OCI-LY7 (cell line): ENCODE results near the gene SLC15A2. TPM values are rescaled to one million over a fixed set of nuclear protein-coding genes. Genes with fewer than 3 reads are reported as not detected.

ENCODE experiments used
- BruUV-seq: library from RNA; stranded (reverse); fragments of 400-500 nt; replicated peaks from 2 replicates; lab custom pipeline; 2021; lab: Mats Ljungman, UMichigan
- CTCF ChIA-PET: fragments of 300-600 bp; sonication (Branson Sonifier 250); formaldehyde crosslinking; loops from one replicate; lab custom pipeline; 2022; ENCODE audit warnings: antibody characterized with exemption; ENCODE audit not compliant: unreplicated experiment; lab: Charles Lee
- POLR2A ChIA-PET: fragments of 300-600 bp; sonication (Branson Sonifier 250); formaldehyde crosslinking; loops from one replicate; lab custom pipeline; 2022; ENCODE audit warnings: antibody characterized with exemption; lab: Charles Lee
- DNase-seq: peaks from one replicate; pipeline ENCODE4 v3.0.0-alpha.2; 2015; ENCODE audit warnings: low spot score
- H2AFZ ChIP-seq: fragments of 200-600 bp; sonication (generic), shearing (Covaris generic); 2 replicates; pipeline ENCODE4 v1.6.1; 2014; ENCODE audit warnings: mild to moderate bottlenecking, antibody characterized with exemption, low read length, moderate library complexity
- H3K27ac ChIP-seq: fragments of 200-600 bp; sonication (generic); 2 replicates; pipeline ENCODE4 v1.5.1; 2014; ENCODE audit warnings: mixed run types, low read depth, mild to moderate bottlenecking, moderate library complexity, low read length, inconsistent platforms; ENCODE audit not compliant: poor library complexity, severe bottlenecking
- H3K36me3 ChIP-seq: fragments of 200-600 bp; sonication (generic); 2 replicates; pipeline ENCODE4 v1.6.1; 2014; ENCODE audit warnings: mild to moderate bottlenecking, antibody characterized with exemption, low read length, moderate library complexity, mixed read lengths; ENCODE audit not compliant: insufficient read depth
- H3K4me1 ChIP-seq: fragments of 200-600 bp; sonication (generic); 2 replicates; pipeline ENCODE4 v1.5.1; 2014; ENCODE audit warnings: mild to moderate bottlenecking, low read length; ENCODE audit not compliant: insufficient read depth, poor library complexity, severe bottlenecking
- H3K4me2 ChIP-seq: fragments of 200-600 bp; sonication (generic); 2 replicates; pipeline ENCODE4 v1.6.1; 2014; ENCODE audit warnings: mild to moderate bottlenecking, low read length
- H3K4me3 ChIP-seq: fragments of 200-600 bp; sonication (generic); 2 replicates; pipeline ENCODE4 v1.5.1; 2014; ENCODE audit warnings: mild to moderate bottlenecking, low read depth, low read length; ENCODE audit not compliant: poor library complexity, severe bottlenecking
- H3K79me2 ChIP-seq: fragments of 200-600 bp; sonication (generic); 2 replicates; pipeline ENCODE4 v1.6.1; 2016; ENCODE audit warnings: low read depth, mild to moderate bottlenecking, low read length, moderate library complexity, mixed read lengths; ENCODE audit not compliant: insufficient read depth
- H3K9me2 ChIP-seq: fragments of 200-600 bp; sonication (generic); 2 replicates; pipeline ENCODE4 v1.6.1; 2016; ENCODE audit warnings: mild to moderate bottlenecking, low read length, mixed read lengths; ENCODE audit not compliant: insufficient read depth
- H3K9me3 ChIP-seq: fragments of 200-600 bp; sonication (generic); 2 replicates; pipeline ENCODE4 v1.6.1; 2014; ENCODE audit warnings: mild to moderate bottlenecking, mixed run types, low read length, mixed read lengths
- H4K20me1 ChIP-seq: fragments of 200-600 bp; sonication (generic); 2 replicates; pipeline ENCODE4 v1.6.1; 2014; ENCODE audit warnings: mild to moderate bottlenecking, antibody characterized with exemption, low read length, moderate library complexity, mixed read lengths; ENCODE audit not compliant: insufficient read depth
- EZH2phosphoT487 ChIP-seq: fragments of 200-600 bp; sonication (generic); IDR thresholded peaks from 2 replicates; pipeline ENCODE4 v1.6.1; 2018; ENCODE audit warnings: low read depth, borderline replicate concordance, mild to moderate bottlenecking, mixed run types, antibody characterized with exemption, low read length, moderate library complexity, mixed read lengths
- intact Hi-C: fragments of 100-400 bp; cut with micrococcal nuclease; formaldehyde crosslinking; loops from one replicate; pipeline ENCODE4 v1.10.0; 2022; ENCODE audit not compliant: unreplicated experiment
- total RNA-seq, 2 experiments: library from RNA; depleted of rRNA in 1 of 2; stranded (reverse); fragments of >200 nt in 1 of 2; shearing (Covaris generic) in 1 of 2; gene quantifications; 2 replicates each; pipeline ENCODE4 v1.2.3, GENCODE V29; 2014 to 2022
- TF ChIP-seq, protein P1 (sequence below): fragments of 200-600 bp; sonication (generic); conservative IDR thresholded peaks from 2 replicates; pipeline ENCODE4 v1.5.1; 2014; ENCODE audit warnings: mild to moderate bottlenecking, antibody characterized with exemption, low read length, moderate library complexity, mixed read lengths

The SLC15A2 gene
- total RNA-seq, 2 experiments from 2014 or later: 14.0 to 25.3 TPM

DNA sequence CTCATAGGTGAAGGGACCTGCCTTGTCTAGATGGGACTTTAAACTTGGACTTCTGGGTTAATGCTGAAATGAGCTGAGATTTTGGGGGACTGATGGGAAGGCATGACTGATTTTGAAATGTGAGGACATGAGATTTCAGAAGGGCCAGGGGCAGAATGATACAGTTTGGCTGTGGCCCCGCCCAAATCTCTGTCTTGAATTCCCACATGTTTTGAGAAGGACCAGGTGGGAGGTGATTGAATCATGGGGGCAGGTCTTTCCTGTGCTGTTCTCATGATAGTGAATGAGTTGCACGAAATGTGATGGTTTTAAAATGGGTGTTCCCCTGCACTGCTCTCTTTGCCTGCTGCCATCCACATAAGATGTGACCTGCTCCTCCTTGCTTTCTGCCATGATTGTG is 85.0 kb downstream of the SLC15A2 start:
- intact Hi-C loops: loop anchor here (5.0 kb wide), 1 partner anchor 278 kb away; no protein-coding TSS in a partner anchor
- CTCF ChIA-PET: interaction anchor here (1.1 kb wide), 1 partner anchor 14 kb away, joined by 3 read pairs; no protein-coding TSS in a partner anchor

DNA sequence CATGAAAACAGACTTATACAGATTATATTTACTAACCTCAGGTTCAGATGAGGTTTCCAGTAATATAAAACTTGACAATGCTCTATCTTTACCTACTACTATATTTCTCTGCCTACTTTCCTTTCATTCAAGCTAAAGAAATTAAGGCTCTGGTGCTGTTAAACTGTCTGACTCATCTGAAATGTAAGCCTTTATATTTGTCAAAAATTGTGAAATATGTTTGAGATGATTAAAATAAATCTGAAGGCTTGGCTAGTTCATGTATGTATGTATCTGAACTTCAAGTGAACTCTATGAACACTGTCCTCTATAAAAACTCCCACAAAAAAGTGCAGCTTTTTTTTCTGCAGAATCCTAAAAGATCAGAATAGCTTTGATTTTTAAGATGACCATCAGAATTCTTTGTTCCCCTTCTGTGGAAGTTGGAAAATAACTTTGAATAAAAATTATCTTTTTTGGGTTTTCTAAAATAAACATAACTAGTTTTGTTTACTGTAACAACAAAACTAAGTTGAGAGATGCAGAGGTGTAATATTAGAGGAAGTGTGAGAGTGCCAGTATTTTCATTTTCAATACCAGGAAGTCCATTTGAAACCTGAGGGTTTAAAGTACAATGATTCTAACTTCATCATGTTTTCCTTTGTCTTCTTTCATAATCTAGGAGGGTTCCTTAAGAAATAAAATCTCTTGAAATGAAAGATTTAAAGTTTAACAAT is 85.7 kb downstream of the SLC15A2 start:
- no peaks in the 10 kb centered on the region for H3K79me2 ChIP-seq
- CTCF ChIA-PET: interaction anchor here (1.1 kb wide), 1 partner anchor 14 kb away, joined by 3 read pairs; no protein-coding TSS in a partner anchor
- peaks cover 29% of the 10 kb centered on the region for H3K4me1 ChIP-seq
- TF ChIP-seq EZH2phosphoT487: no peak
- TF ChIP-seq, protein P1, sequence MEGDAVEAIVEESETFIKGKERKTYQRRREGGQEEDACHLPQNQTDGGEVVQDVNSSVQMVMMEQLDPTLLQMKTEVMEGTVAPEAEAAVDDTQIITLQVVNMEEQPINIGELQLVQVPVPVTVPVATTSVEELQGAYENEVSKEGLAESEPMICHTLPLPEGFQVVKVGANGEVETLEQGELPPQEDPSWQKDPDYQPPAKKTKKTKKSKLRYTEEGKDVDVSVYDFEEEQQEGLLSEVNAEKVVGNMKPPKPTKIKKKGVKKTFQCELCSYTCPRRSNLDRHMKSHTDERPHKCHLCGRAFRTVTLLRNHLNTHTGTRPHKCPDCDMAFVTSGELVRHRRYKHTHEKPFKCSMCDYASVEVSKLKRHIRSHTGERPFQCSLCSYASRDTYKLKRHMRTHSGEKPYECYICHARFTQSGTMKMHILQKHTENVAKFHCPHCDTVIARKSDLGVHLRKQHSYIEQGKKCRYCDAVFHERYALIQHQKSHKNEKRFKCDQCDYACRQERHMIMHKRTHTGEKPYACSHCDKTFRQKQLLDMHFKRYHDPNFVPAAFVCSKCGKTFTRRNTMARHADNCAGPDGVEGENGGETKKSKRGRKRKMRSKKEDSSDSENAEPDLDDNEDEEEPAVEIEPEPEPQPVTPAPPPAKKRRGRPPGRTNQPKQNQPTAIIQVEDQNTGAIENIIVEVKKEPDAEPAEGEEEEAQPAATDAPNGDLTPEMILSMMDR: no peak
- H3K4me2 ChIP-seq: peak overlapping the region; percentile 28
- no peak for DNase-seq
- H3K4me3 ChIP-seq: no peak overlapping the region
- POLR2A ChIA-PET: interaction anchor here (0.7 to 2.0 kb wide), 7 partner anchors 10 to 409 kb away, joined by 3 to 8 read pairs (median 3); no protein-coding TSS in a partner anchor
- peaks cover 29% of the 10 kb centered on the region for H3K36me3 ChIP-seq
- no peaks in the 10 kb centered on the region for H3K9me2 ChIP-seq
- no TSS peak for BruUV-seq
- no peaks in the 10 kb centered on the region for H4K20me1 ChIP-seq
- intact Hi-C loops: loop anchor here (5.0 kb wide), 1 partner anchor 277 kb away; no protein-coding TSS in a partner anchor
- peak overlapping the region; percentile 77 for H2AFZ ChIP-seq
- peaks cover 29% of the 10 kb centered on the region for H3K9me3 ChIP-seq
- peak overlapping the region; percentile 14 for H3K27ac ChIP-seq

More for the DNA sequence above, 85.0 kb downstream of the SLC15A2 start:
- H3K79me2 ChIP-seq: no peaks in the 10 kb centered on the region
- POLR2A ChIA-PET: interaction anchor here (0.7 to 2.0 kb wide), 5 partner anchors 9 to 409 kb away, joined by 3 to 8 read pairs (median 4); no protein-coding TSS in a partner anchor
- peaks cover 30% of the 10 kb centered on the region for H3K9me3 ChIP-seq
- H3K36me3 ChIP-seq: peaks cover 32% of the 10 kb centered on the region
- no peak overlapping the region for H3K27ac ChIP-seq
- no peak overlapping the region for H3K4me3 ChIP-seq
- peaks cover 29% of the 10 kb centered on the region for H3K4me1 ChIP-seq
- TF ChIP-seq, protein P1: no peak
- no peak for TF ChIP-seq EZH2phosphoT487
- peak overlapping the region; percentile 77 for H2AFZ ChIP-seq
- no peak for DNase-seq
- H3K4me2 ChIP-seq: no peak overlapping the region
- H3K9me2 ChIP-seq: no peaks in the 10 kb centered on the region
- no TSS peak for BruUV-seq
- no peaks in the 10 kb centered on the region for H4K20me1 ChIP-seq

DNA sequence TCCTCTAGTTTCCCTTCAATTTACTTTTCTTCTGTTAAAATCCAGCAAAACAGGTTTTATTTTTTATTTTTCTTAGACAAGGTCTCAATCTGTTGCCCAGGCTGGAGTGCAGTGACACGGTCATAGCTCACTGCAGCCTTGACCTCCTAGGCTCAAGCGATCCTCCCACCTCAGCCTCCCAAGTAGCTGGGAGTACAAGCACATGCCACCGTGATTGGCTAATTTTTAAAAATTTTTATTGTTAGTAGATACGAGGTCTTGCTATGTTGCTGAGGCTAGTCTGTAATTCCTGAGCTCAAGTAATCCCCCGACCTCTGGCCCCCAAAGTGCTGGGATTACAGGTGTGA is 86.2 kb downstream of the SLC15A2 start:
- no peak overlapping the region for H3K4me3 ChIP-seq
- H3K27ac ChIP-seq: no peak overlapping the region
- peaks cover 23% of the 10 kb centered on the region for H3K36me3 ChIP-seq
- H3K79me2 ChIP-seq: no peaks in the 10 kb centered on the region
- H3K4me1 ChIP-seq: peaks cover 34% of the 10 kb centered on the region
- H3K9me2 ChIP-seq: no peaks in the 10 kb centered on the region
- no peak for DNase-seq
- peak overlapping the region; percentile 77 for H2AFZ ChIP-seq
- POLR2A ChIA-PET: interaction anchor here (1.0 to 2.0 kb wide), 5 partner anchors 10 to 410 kb away, joined by 3 to 8 read pairs (median 3); no protein-coding TSS in a partner anchor
- TF ChIP-seq EZH2phosphoT487: no peak
- TF ChIP-seq, protein P1: no peak
- H4K20me1 ChIP-seq: no peaks in the 10 kb centered on the region
- BruUV-seq: no TSS peak
- CTCF ChIA-PET: interaction anchor here (1.1 kb wide), 1 partner anchor 13 kb away, joined by 3 read pairs; no protein-coding TSS in a partner anchor
- H3K4me2 ChIP-seq: peak overlapping the region; percentile 28
- intact Hi-C loops: no loop called here
- peaks cover 24% of the 10 kb centered on the region for H3K9me3 ChIP-seq
